ENCODE results near the gene PIGV. TPM values are rescaled to one million over a fixed set of nuclear protein-coding genes. Genes with fewer than 3 reads are reported as not detected.

Gene PIGV
- total and polyA plus RNA-seq, 5 donors = 3.9 to 7.3 (median 5.4) TPM

Other genes with a start within 250 kb of the PIGV start
- 10 to 100 TPM; 33.1 to 45.3 (median 40.0) TPM for gene ARID1A, start 91.9 kb upstream of the PIGV start, total RNA-seq
- gene ARID1A, start 91.9 kb upstream of the PIGV start, polyA plus RNA-seq = 15.7 TPM
- 10 to 100 TPM; 11.8 to 14.4 (median 13.5) TPM for gene ZDHHC18, start 38.7 kb downstream of the PIGV start, total RNA-seq
- gene ZDHHC18, start 38.7 kb downstream of the PIGV start, polyA plus RNA-seq = 12.3 TPM
- under 1 TPM in 2 of 4 donors, not detected in 2; 0.23 to 0.24 TPM for gene SFN, start 75.2 kb downstream of the PIGV start, total RNA-seq
- 0.20 TPM for gene SFN, start 75.2 kb downstream of the PIGV start, polyA plus RNA-seq
- 10 to 100 TPM; 14.8 to 18.4 (median 15.8) TPM for gene GPN2, start 102.3 kb downstream of the PIGV start, total RNA-seq
- 10.4 TPM for gene GPN2, start 102.3 kb downstream of the PIGV start, polyA plus RNA-seq
- gene GPATCH3, start 112.5 kb downstream of the PIGV start, total RNA-seq = 10 to 100 TPM in 2 of 4 donors, 1 to 10 TPM in 2; 7.9 to 11.7 (median 9.8) TPM
- gene GPATCH3, start 112.5 kb downstream of the PIGV start, polyA plus RNA-seq = 6.0 TPM
- 1 to 10 TPM; 4.2 to 9.6 (median 6.4) TPM for gene NR0B2, start 126.0 kb downstream of the PIGV start, total RNA-seq
- gene NR0B2, start 126.0 kb downstream of the PIGV start, polyA plus RNA-seq = 9.6 TPM
- gene NUDC, start 133.8 kb downstream of the PIGV start, total RNA-seq = 10 to 100 TPM; 71.7 to 89.1 (median 76.4) TPM
- 83.0 TPM for gene NUDC, start 133.8 kb downstream of the PIGV start, polyA plus RNA-seq
- 1 to 10 TPM in 1 of 4 donors, under 1 TPM in 3; 0.19 to 1.2 (median 0.88) TPM for gene KDF1, start 172.5 kb downstream of the PIGV start, total RNA-seq
- gene KDF1, start 172.5 kb downstream of the PIGV start, polyA plus RNA-seq = 0.54 TPM
- 10 to 100 TPM; 45.9 to 52.4 (median 49.1) TPM for gene TRNP1, start 205.7 kb downstream of the PIGV start, total RNA-seq
- 64.6 TPM for gene TRNP1, start 205.7 kb downstream of the PIGV start, polyA plus RNA-seq
- gene TENT5B, start 224.9 kb downstream of the PIGV start, total RNA-seq = 10 to 100 TPM; 27.5 to 32.4 (median 30.7) TPM
- gene TENT5B, start 224.9 kb downstream of the PIGV start, polyA plus RNA-seq = 28.6 TPM